ENCODE measurements around the gene SMC1A. TPM values are rescaled to one million over a fixed set of nuclear protein-coding genes. Genes with fewer than 3 reads are reported as not detected.
"Not testable (repeated sequence)": the region's sequence is repeated elsewhere in the genome, so short reads cannot be mapped to it uniquely, and the experiment has no call there.

The SMC1A gene
- polyA plus RNA-seq, 3 donors = 5.7 to 13.5 (median 7.1) TPM

GRCh38 chrX:53373307-53373706 lies 49.1 kb downstream of the SMC1A start:
- H3K27ac ChIP-seq (ENCODE audit: low read depth, low read length) = no peak overlapping the region

GRCh38 chrX:53366454-53366853 lies 56.0 kb downstream of the SMC1A start:
- WGBS, 3 donors = 100% methylated on average over 1 of the region's 1 CpG
- H3K27ac ChIP-seq (ENCODE audit: low read depth, low read length) = not testable (repeated sequence)

More at GRCh38 chrX:53373307-53373706, 49.1 kb downstream of the SMC1A start:
- WGBS, 3 donors = 61 to 80% (median 73%) methylated on average over 2 of the region's 2 CpGs

- no peak overlapping the region for H3K27ac ChIP-seq (ENCODE audit: low read depth, low read length)
- 53 to 65% (median 60%) methylated on average over 2 of the region's 2 CpGs for WGBS, 3 donors
These were observed 60.0 kb downstream of the SMC1A start for GRCh38 chrX:53362449-53362848.

- no peak overlapping the region for H3K27ac ChIP-seq (ENCODE audit: low read depth, low read length)
- WGBS, 3 donors = 31 to 40% (median 31%) methylated on average over 8 of the region's 8 CpGs
These were observed 64.5 kb downstream of the SMC1A start for GRCh38 chrX:53357799-53358530.

- WGBS, 3 donors = 54 to 65% (median 56%) methylated on average over 14 of the region's 14 CpGs
- no peak overlapping the region for H3K27ac ChIP-seq (ENCODE audit: low read depth, low read length)
These were observed 66.3 kb downstream of the SMC1A start for GRCh38 chrX:53356186-53356585.

- 67 to 76% (median 67%) methylated on average over 2 of the region's 2 CpGs for WGBS, 3 donors
- H3K27ac ChIP-seq (ENCODE audit: low read depth, low read length) = no peak overlapping the region
These were observed 67.8 kb downstream of the SMC1A start for GRCh38 chrX:53354669-53355068.

- 42 to 55% (median 47%) methylated on average over 2 of the region's 2 CpGs for WGBS, 3 donors
- no peak overlapping the region for H3K27ac ChIP-seq (ENCODE audit: low read depth, low read length)
These were observed 74.5 kb downstream of the SMC1A start for GRCh38 chrX:53347948-53348347.

- WGBS, 3 donors = 79 to 87% (median 80%) methylated on average over 9 to 12 of the region's 12 CpGs
- H3K27ac ChIP-seq (ENCODE audit: low read depth, low read length) = no peak overlapping the region
These were observed 81.4 kb downstream of the SMC1A start for GRCh38 chrX:53340852-53341645.

GRCh38 chrX:53337101-53337500 lies 85.4 kb downstream of the SMC1A start:
- no peak overlapping the region for H3K27ac ChIP-seq (ENCODE audit: low read depth, low read length)
- 82 to 88% (median 82%) methylated on average over 10 of the region's 10 CpGs for WGBS, 3 donors

GRCh38 chrX:53333853-53334252 lies 88.6 kb downstream of the SMC1A start:
- 63 to 79% (median 78%) methylated on average over 3 of the region's 3 CpGs for WGBS, 3 donors

GRCh38 chrX:53332204-53332603 lies 90.2 kb downstream of the SMC1A start:
- WGBS, 3 donors = 43 to 49% (median 48%) methylated on average over 3 to 5 of the region's 5 CpGs
- no peak overlapping the region for H3K27ac ChIP-seq (ENCODE audit: low read depth, low read length)

More at GRCh38 chrX:53333853-53334252, 88.6 kb downstream of the SMC1A start:
- no peak overlapping the region for H3K27ac ChIP-seq (ENCODE audit: low read depth, low read length)

GRCh38 chrX:53330331-53330730 lies 92.1 kb downstream of the SMC1A start:
- 69 to 88% (median 81%) methylated on average over 10 of the region's 10 CpGs for WGBS, 3 donors
- no peak overlapping the region for H3K27ac ChIP-seq (ENCODE audit: low read depth, low read length)

- H3K27ac ChIP-seq (ENCODE audit: low read depth, low read length) = no peak overlapping the region
- 88 to 100% (median 94%) methylated on average over 1 of the region's 1 CpG for WGBS, 3 donors
These were observed 97.7 kb downstream of the SMC1A start for GRCh38 chrX:53324803-53325202.

Other genes with a start within 250 kb of the SMC1A start
- 10 to 100 TPM; 16.6 to 41.4 (median 21.9) TPM for gene KDM5C, start 197.4 kb downstream of the SMC1A start, polyA plus RNA-seq
- 10 to 100 TPM in 2 of 3 donors, 1 to 10 TPM in 1; 5.6 to 19.8 (median 13.1) TPM for gene IQSEC2, start 141.1 kb downstream of the SMC1A start, polyA plus RNA-seq
- gene RIBC1, start 219 bp upstream of the SMC1A start, polyA plus RNA-seq = under 1 TPM in 2 of 3 donors, not detected in 1; 0.43 to 0.95 TPM
- 100 to 1,000 TPM in 1 of 3 donors, 10 to 100 TPM in 2; 58.5 to 180 (median 96.4) TPM for gene HSD17B10, start 11.7 kb upstream of the SMC1A start, polyA plus RNA-seq

Measured in adipose tissue (tissue), 3 donors.